Heart right ventricle (tissue), 16 donors: ENCODE data around the gene RPL36AL. TPM values are rescaled to one million over a fixed set of nuclear protein-coding genes. Genes with fewer than 3 reads are reported as not detected.
A peak's percentile ranks its signal among the peaks of the same experiment; 100 is the strongest.

Experiments
- ATAC-seq, 8 donors: fragments of 200-7000 bp; cut with Tn5 transposase; one replicate each; pipeline ENCODE4 v1.9.1; 2020; ENCODE audit warnings: mild to moderate bottlenecking in 8 of 8, moderate library complexity in 8 of 8, moderate number of reproducible peaks in 1 of 8
- DNase-seq, 2 donors: peaks; one replicate each; pipeline ENCODE4 v3.0.0-alpha.2; 2020
- H3K27ac ChIP-seq, 10 donors: fragments of 200-600 bp; sonication (generic) in 2 of 10; one replicate each; pipeline versions ENCODE4 v1.5.0 to v1.8.0; 2020 to 2022; ENCODE audit warnings: mild to moderate bottlenecking in 3 of 10
- H3K27me3 ChIP-seq, 7 donors: fragments of 200-600 bp; one replicate each; pipeline ENCODE4 v1.8.0; 2021 to 2022; ENCODE audit warnings: mild to moderate bottlenecking in 2 of 7
- H3K36me3 ChIP-seq, 9 donors: fragments of 200-600 bp; sonication (generic) in 1 of 9; one replicate each; pipeline versions ENCODE4 v1.5.0 to v1.8.0; 2020 to 2022; ENCODE audit warnings: mild to moderate bottlenecking in 2 of 9
- H3K4me1 ChIP-seq, 9 donors: fragments of 200-600 bp; sonication (generic) in 1 of 9; one replicate each; pipeline versions ENCODE4 v1.5.0 to v1.8.0; 2020 to 2022; ENCODE audit warnings: mild to moderate bottlenecking in 4 of 9
- H3K4me3 ChIP-seq, 10 donors: fragments of 200-600 bp; sonication (generic) in 2 of 10; one replicate each; pipeline versions ENCODE4 v1.5.0 to v1.8.0; 2020 to 2022; ENCODE audit warnings: mild to moderate bottlenecking in 7 of 10, moderate library complexity in 2 of 10
- H3K9me3 ChIP-seq, 11 donors: fragments of 200-600 bp in 10 of 11; sonication (generic) in 2 of 11; one replicate each; pipeline versions ENCODE4 v1.5.0 to v1.8.0; 2013 to 2022; ENCODE audit warnings: mild to moderate bottlenecking in 2 of 11, control low read depth in 1 of 11, moderate library complexity in 1 of 11
- CTCF ChIP-seq, 9 donors: fragments of 200-600 bp; sonication (generic) in 2 of 9; IDR thresholded peaks; one replicate each; pipeline versions ENCODE4 v1.5.0 to v1.8.0; 2021 to 2022; ENCODE audit warnings: antibody characterized with exemption in 9 of 9, mild to moderate bottlenecking in 5 of 9, moderate library complexity in 1 of 9
- WGBS, 2 donors: extraction: QIAGEN DNeasy Blood & Tissue Kit; methylation state at CpG; one replicate each; pipeline ENCODE4 v1.1.7; 2013; ENCODE audit warnings: inconsistent platforms in 1 of 2; 5-methylcytosine and 5-hydroxymethylcytosine counted together
- intact Hi-C, 10 donors: fragments of 100-400 bp; cut with DNase I; formaldehyde crosslinking; loops; one replicate each; pipeline versions ENCODE4 v1.11.1 to v1.14.2; 2022
- polyA plus RNA-seq, 2 donors: library from polyadenylated mRNA; stranded (reverse); fragments of 200-250 nt; gene quantifications; one replicate each; pipeline ENCODE4 v1.2.3, GENCODE V29; 2013
- total RNA-seq, 10 donors: library from RNA; stranded (reverse); fragmentation: NEBNext Ultra II Directional in 3 of 10; extraction: Animal tissue kit (Norgen Biotek cat#: 25700) in 3 of 10; gene quantifications; one replicate each; pipeline versions ENCODE4 v1.2.1 to v1.2.4, GENCODE V29; 2021 to 2023
- donor health status: Arrhythmogenic right ventricular cardiomyopathy.
- donor health status: ischemic (EF 13 %, LVEDD 7.1; RV severe dilation, severe dysfunction).
- donor health status: healthy with polysubstance abuse.
- donor health status: DM: no; HTN: yes; CAD: no.
- donor health status: DM: no; HTN: no; CAD: no.
- donor health status: ischemic (EF 25% LVEDD 6.9; RV normal size, moderate dysfunction).
- donor health status: ischemic (EF 25% LVEDD 5.7; RV mildly dilated, moderate dysfunction).
- donor health status: healthy.
- donor health status: DM: yes; HTN: yes; CAD: no.
- donor health status: Ischemic cardiomyopathy.
- donor health status: ischemic (EF 35%, LVEDD 5.7; RV mildly dilated, moderate dysfunction).
- donor health status: nonischemic (EF 11% LVEDD 7.7; RV severe dilation, severe dysfunction).
- donor health status: DM: yes; HTN: yes; CAD: no.
- donor health status: PGD.
- donor health status: ischemic (EF 29% LVEDD 5.4; RV normal size, mild dysfunction).
- donor health status: nonischemic (EF 23%, LVEDD 6.1; RV moderate dilation, normal function).

Gene RPL36AL
- total and polyA plus RNA-seq, 12 donors, result 103 to 562 (median 128) TPM

DNA sequence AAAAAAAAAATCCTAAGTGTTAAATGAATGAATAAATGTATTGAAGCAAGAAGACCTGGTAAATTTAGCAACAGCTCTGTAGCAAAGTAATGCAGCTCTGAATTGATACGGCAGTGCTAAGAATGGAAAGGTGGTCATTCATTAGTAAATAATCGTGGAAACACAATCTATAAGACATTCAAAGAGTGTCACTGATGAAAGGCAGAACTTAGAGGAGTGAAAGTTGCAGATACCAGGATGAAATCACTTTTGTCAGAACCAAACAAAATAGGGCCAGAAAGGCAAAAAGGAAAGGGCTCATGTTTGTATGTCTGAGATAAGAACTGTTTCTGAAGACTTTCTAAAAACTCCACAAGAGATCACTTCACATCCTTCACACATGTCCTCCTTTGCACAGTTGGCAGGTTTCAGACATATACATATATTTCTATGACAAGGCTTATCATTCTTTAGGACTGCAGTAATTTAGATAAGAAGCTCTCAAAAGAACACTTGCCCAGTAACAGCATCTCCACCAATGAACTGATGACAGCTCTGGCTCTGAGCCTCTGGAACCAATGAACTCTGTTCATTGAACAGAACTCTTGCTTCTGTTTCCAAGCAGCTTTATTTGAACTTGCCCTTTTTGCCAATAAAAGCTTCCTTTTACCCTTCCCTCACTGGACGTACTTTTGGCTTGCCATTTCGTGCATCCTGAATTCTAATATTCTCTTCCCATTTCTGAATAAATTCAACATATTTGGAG lies 25.9 kb downstream of the RPL36AL start:
- DNase-seq (no peak), ATAC-seq (peak in 3 of 8 donors; percentile 13 to 49 (median 14))
- Histone ChIP-seq H3K9me3 (no peaks in the 10 kb centered on the region), H3K4me3 (peak overlapping the region in 1 of 10 donors; percentile 6), H3K4me1 (peaks cover 5 to 32% (median 21%) of the 10 kb centered on the region in 9 donors), H3K36me3 (no peaks in the 10 kb centered on the region), H3K27me3 (no peaks in the 10 kb centered on the region), H3K27ac (peak overlapping the region in 6 of 10 donors; percentile 16 to 65 (median 36))
- TF ChIP-seq CTCF (IDR thresholded peaks at IDR 0.05), result no peak
- intact Hi-C loops, result no loop called here
- WGBS, 2 donors, result 7 to 19% methylated on average over 4 of the region's 4 CpGs

DNA sequence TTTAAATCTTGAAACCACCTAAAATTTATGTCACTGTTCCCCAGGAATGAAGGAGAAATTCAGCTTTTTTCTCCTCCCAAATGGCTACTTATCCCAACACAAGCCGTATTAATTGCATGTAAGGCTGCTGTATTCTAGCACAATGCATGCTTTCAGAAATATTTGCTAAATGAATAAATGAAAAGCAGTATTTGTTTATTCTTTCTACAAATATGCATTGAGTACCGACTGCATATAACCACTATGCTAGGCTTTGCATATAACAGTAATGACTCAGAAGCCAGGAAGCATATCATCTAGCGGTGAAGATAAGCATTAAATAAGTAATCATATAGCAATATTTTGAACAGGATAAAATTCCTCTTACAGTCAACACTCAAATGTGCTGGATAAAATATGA lies 27.4 kb downstream of the RPL36AL start:
- Histone ChIP-seq H3K9me3 (no peaks in the 10 kb centered on the region), H3K27me3 (no peaks in the 10 kb centered on the region), H3K4me3 (no peak overlapping the region), H3K27ac (no peak overlapping the region), H3K36me3 (no peaks in the 10 kb centered on the region), H3K4me1 (peaks cover 0 to 32% (median 21%) of the 10 kb centered on the region in 9 donors)
- DNase-seq (no peak), ATAC-seq (no peak)
- 71 to 75% methylated on average over 3 of the region's 3 CpGs for WGBS, 2 donors
- TF ChIP-seq CTCF (IDR thresholded peaks at IDR 0.05), result no peak
- intact Hi-C loops, result no loop called here

- no peak for ATAC-seq
- no peak for DNase-seq
- Histone ChIP-seq H3K4me3 (no peak overlapping the region), H3K36me3 (peaks cover 0 to 6% (median 0%) of the 10 kb centered on the region in 9 donors), H3K27me3 (no peaks in the 10 kb centered on the region), H3K4me1 (peaks cover 4 to 20% (median 17%) of the 10 kb centered on the region in 9 donors), H3K9me3 (no peaks in the 10 kb centered on the region), H3K27ac (no peak overlapping the region)
- WGBS, 2 donors, result 88 to 93% methylated on average over 3 of the region's 3 CpGs
- TF ChIP-seq CTCF (IDR thresholded peaks at IDR 0.05), result no peak
- intact Hi-C loops, result no loop called here
These were observed 31.0 kb downstream of the RPL36AL start for GRCh38 chr14:49589387-49589786.

- H3K4me3 ChIP-seq, result peak overlapping the region in 9 of 10 donors; percentile 77 to 99 (median 89)
- no peaks in the 10 kb centered on the region for H3K9me3 ChIP-seq
- TF ChIP-seq CTCF (IDR thresholded peaks at IDR 0.05), result peak; percentile 73 to 90 (median 82)
- DNase-seq (peak in 1 of 2 donors; percentile 20), ATAC-seq (peak; percentile 2 to 48 (median 22))
- intact Hi-C loops, result no loop called here
- peaks cover 0 to 29% (median 8%) of the 10 kb centered on the region in 9 donors for H3K36me3 ChIP-seq
- H3K27me3 ChIP-seq, result no peaks in the 10 kb centered on the region
- peaks cover 4 to 41% (median 20%) of the 10 kb centered on the region in 9 donors for H3K4me1 ChIP-seq
- 0 to 2% methylated on average over 11 to 12 of the region's 21 CpGs for WGBS, 2 donors
- H3K27ac ChIP-seq, result peak overlapping the region; percentile 84 to 97 (median 93)
These were observed 33.6 kb downstream of the RPL36AL start for GRCh38 chr14:49586673-49587460.
